ENCODE measurements around the gene SYCP3.

DNA sequence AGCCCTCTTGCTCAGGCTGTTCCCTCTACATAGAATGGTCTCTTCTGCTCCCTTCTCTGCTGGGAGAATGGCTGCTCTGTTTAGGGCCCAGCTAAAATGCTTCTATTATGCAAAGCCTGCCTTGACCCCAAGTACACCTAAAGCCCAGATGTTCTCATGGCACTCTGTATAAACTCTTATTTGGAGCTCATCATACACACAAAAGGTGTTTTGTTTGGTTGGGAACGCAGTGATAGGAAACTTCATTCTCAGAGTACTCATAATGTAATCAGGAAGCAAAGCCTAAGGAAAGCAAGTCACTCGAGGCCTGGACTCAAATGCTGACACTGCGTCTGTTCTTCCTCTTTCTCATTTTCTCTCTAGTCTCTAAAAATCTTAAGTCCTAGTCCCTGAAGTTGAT lies 38.2 kb upstream of the SYCP3 start:
- TF ChIP-seq, protein P1, sequence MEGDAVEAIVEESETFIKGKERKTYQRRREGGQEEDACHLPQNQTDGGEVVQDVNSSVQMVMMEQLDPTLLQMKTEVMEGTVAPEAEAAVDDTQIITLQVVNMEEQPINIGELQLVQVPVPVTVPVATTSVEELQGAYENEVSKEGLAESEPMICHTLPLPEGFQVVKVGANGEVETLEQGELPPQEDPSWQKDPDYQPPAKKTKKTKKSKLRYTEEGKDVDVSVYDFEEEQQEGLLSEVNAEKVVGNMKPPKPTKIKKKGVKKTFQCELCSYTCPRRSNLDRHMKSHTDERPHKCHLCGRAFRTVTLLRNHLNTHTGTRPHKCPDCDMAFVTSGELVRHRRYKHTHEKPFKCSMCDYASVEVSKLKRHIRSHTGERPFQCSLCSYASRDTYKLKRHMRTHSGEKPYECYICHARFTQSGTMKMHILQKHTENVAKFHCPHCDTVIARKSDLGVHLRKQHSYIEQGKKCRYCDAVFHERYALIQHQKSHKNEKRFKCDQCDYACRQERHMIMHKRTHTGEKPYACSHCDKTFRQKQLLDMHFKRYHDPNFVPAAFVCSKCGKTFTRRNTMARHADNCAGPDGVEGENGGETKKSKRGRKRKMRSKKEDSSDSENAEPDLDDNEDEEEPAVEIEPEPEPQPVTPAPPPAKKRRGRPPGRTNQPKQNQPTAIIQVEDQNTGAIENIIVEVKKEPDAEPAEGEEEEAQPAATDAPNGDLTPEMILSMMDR (conservative IDR thresholded peaks at IDR 0.05; ENCODE audit: low read depth, low read length) = no peak
- no peak for TF ChIP-seq EZH2 (IDR thresholded peaks at IDR 0.05; ENCODE audit: borderline replicate concordance, low read depth, low read length, poor library complexity, severe bottlenecking)
